Measurements from ENCODE around the gene PARP9. TPM values are rescaled to one million over a fixed set of nuclear protein-coding genes. Genes with fewer than 3 reads are reported as not detected.

The PARP9 gene
- total RNA-seq, 2 donors from 2014 or later, result 9.2 to 14.5 TPM

- no peak overlapping the region for H3K4me3 ChIP-seq
- no peaks in the 10 kb centered on the region for H3K4me1 ChIP-seq
- no peak overlapping the region for H3K27ac ChIP-seq
- TF ChIP-seq CTCF (IDR thresholded peaks at IDR 0.05), result no peak
- DNase-seq (ENCODE audit: low spot score), result no peak
- H3K9me3 ChIP-seq, result no peaks in the 10 kb centered on the region
- H3K27me3 ChIP-seq, result no peaks in the 10 kb centered on the region
- no peaks in the 10 kb centered on the region for H3K36me3 ChIP-seq
Observed at GRCh38 chr3:122603056-122603455, 39.0 kb upstream of the PARP9 start.

- no peak overlapping the region for H3K27ac ChIP-seq
- no peaks in the 10 kb centered on the region for H3K27me3 ChIP-seq
- no peak for DNase-seq (ENCODE audit: low spot score)
- H3K4me1 ChIP-seq, result no peaks in the 10 kb centered on the region
- TF ChIP-seq CTCF (IDR thresholded peaks at IDR 0.05), result no peak
- no peak overlapping the region for H3K4me3 ChIP-seq
- no peaks in the 10 kb centered on the region for H3K36me3 ChIP-seq
- H3K9me3 ChIP-seq, result no peaks in the 10 kb centered on the region
Observed at GRCh38 chr3:122602011-122602710, 38.1 kb upstream of the PARP9 start.

DNA sequence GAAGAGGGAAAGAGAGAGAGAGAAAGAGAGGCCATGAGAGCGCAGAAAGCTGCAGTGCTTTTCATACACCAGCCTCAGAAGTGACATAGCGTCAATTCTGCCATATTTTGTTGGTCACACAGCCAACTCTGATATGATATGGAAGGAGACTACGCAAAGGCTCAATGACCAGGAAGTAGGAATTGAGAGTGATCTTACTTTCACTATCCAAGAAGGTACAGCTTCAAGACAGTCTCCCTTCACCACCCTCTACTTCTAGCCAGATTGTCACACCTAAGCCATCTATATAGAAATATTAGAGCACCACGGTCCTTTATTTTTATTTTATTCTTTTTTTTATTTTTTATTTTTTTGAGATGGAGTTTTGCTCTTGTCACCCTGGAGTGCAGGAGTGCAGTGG is 34.5 kb upstream of the PARP9 start:
- no peak for DNase-seq (ENCODE audit: low spot score)
- Histone ChIP-seq H3K9me3 (no peaks in the 10 kb centered on the region), H3K36me3 (no peaks in the 10 kb centered on the region), H3K27ac (no peak overlapping the region), H3K4me3 (no peak overlapping the region), H3K27me3 (no peaks in the 10 kb centered on the region), H3K4me1 (no peaks in the 10 kb centered on the region)
- no peak for TF ChIP-seq CTCF (IDR thresholded peaks at IDR 0.05)

DNA sequence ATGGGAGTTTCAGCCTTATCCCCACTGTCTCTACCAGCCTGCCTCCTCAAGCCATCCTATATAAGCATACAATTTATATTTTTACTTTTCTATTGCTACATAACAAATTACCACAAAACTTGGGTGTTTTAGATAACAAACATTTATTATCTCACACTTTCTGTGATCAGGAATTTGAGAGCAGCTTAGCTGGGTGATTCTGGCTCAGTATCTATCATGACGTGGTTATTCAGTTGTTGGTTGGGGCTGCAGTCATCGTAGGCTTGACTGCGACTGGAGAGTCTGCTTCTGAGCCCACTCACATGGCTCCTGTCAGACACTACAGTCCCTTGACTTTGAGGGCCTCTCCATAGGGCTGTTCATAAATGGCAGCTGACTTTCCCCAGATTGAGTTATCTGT is 34.1 kb upstream of the PARP9 start:
- no peak for DNase-seq (ENCODE audit: low spot score)
- H3K4me3 ChIP-seq, result no peak overlapping the region
- no peaks in the 10 kb centered on the region for H3K4me1 ChIP-seq
- H3K9me3 ChIP-seq, result no peaks in the 10 kb centered on the region
- no peak overlapping the region for H3K27ac ChIP-seq
- TF ChIP-seq CTCF (IDR thresholded peaks at IDR 0.05), result no peak
- no peaks in the 10 kb centered on the region for H3K27me3 ChIP-seq
- H3K36me3 ChIP-seq, result no peaks in the 10 kb centered on the region

DNA sequence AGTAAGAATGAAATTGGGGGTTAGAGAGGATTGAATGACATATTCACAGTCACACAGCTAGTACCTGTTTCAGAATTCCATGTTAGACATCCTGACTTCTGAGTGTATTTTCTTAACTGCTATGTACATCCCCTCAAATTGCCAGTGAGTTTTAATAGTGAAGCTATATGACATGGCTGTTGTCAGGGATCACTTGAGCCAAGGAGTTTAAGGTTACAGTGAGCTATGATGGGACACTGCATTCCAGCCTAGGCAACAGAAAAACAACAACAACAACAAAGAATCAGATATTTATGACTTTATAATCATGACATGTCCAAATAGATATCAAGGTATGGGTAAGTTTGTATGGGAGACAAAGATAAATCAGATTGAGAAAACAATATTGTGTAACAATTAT is 29.9 kb upstream of the PARP9 start:
- TF ChIP-seq CTCF (IDR thresholded peaks at IDR 0.05), result no peak
- H3K36me3 ChIP-seq, result no peaks in the 10 kb centered on the region
- no peaks in the 10 kb centered on the region for H3K27me3 ChIP-seq
- H3K9me3 ChIP-seq, result no peaks in the 10 kb centered on the region
- no peaks in the 10 kb centered on the region for H3K4me1 ChIP-seq
- DNase-seq (ENCODE audit: low spot score), result no peak
- no peak overlapping the region for H3K4me3 ChIP-seq
- no peak overlapping the region for H3K27ac ChIP-seq

DNA sequence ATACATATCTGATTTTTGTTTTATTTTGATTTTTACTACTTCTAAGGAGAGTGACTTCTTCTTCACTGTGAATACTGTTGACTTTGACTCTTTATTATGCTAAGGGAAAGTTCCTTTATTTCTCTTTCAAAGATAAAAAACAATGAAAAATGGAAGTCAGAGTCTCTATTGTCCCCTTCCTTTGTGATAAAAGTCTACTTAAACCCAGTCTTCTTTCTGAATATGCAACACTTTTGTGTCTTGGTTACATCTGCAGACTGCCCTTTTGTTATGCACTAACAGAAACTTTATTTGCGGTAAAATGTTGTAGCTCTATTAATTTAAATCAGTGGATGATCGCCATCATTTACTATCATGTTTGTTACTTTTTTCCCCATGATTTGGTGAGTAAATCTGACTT is 26.5 kb upstream of the PARP9 start:
- H3K36me3 ChIP-seq, result no peaks in the 10 kb centered on the region
- H3K27ac ChIP-seq, result no peak overlapping the region
- H3K4me3 ChIP-seq, result no peak overlapping the region
- no peaks in the 10 kb centered on the region for H3K9me3 ChIP-seq
- no peak for DNase-seq (ENCODE audit: low spot score)
- H3K27me3 ChIP-seq, result no peaks in the 10 kb centered on the region
- TF ChIP-seq CTCF (IDR thresholded peaks at IDR 0.05), result no peak
- H3K4me1 ChIP-seq, result no peaks in the 10 kb centered on the region

Measured in right atrium auricular region (tissue), 2 donors.